GM19468 (cell line): ENCODE data around the gene NUDT16L1.

Experiments
- ATAC-seq: cut with Tn5 transposase; IDR thresholded peaks from one replicate; pipeline ENCODE4 v1.9.1; 2021; ENCODE audit warnings: mild to moderate bottlenecking, moderate library complexity, moderate number of reproducible peaks; ENCODE audit not compliant: unreplicated experiment; ENCODE audit errors: extremely low read depth

The NUDT16L1 gene

DNA sequence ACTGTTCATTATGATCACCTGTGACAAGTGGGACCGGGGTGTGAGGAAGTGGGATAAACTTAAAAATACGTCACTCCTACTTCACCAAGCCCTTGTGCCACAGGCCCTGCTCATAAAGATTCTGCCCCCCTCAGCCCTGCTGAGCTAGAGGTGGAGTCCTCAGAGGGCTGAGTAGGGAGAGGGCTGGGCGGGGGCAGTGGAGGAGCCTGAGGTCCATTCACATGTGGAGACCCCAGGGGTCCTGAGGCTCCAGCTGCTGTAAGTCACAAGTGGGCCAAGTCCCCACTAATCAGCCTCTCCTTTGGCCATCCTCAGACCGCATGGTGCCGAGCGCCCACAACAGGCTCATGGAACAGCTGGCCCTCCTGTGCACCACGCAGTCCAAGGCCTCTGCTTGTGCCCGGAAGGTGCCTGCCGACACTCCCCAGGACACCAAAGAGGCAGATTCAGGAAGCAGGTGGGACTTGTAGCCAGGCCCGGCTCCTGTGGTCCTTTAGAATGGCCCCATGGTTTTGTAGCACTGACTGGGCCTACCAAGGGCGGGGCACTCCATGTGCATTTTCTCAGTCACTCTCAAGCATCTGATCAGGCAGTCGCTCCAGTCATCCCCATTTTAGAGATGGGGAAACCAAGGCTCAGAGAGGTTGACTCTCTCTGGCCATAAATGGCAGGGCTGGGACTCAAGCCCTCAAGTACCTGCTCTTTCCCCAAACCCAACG, 51.4 kb downstream of the NUDT16L1 start:
- no peak for ATAC-seq

DNA sequence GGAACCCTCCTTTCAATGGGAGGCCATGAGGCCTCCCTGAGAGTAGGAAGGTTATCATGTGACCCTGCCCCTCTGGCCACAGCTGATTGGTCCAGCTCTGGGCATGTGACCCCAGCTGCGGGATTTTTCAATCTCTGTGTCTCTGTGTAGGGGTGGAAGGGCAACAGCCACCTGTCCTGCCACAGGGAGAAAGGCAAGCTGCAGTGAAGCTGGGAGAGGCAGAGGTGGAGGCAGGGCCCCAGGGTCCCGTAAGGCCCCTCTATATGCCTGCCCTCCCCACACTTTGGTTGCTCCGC, 51.9 kb downstream of the NUDT16L1 start:
- ATAC-seq, result no peak
